ENCODE measurements around the gene DSTYK.

DNA sequence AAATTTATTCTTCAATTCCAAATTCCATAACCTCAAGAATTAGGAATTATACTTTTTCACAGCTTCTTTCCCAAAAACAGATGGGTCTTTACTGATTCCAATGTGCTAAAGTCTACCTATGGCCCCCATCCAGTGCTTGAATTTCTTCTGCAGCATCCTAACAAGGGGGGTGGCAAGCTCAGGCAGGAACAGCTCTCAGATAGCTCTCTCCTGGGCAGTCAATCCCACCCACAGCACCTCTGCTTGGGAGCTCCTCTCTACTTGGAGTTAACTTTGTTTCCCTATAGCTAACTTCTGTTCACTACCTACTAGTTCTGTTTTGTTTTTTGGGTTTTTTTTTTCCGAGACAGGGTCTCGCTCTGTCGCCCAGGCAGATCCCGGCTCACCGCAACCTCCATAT, 101.8 kb downstream of the DSTYK start:
- TF ChIP-seq, protein P1, sequence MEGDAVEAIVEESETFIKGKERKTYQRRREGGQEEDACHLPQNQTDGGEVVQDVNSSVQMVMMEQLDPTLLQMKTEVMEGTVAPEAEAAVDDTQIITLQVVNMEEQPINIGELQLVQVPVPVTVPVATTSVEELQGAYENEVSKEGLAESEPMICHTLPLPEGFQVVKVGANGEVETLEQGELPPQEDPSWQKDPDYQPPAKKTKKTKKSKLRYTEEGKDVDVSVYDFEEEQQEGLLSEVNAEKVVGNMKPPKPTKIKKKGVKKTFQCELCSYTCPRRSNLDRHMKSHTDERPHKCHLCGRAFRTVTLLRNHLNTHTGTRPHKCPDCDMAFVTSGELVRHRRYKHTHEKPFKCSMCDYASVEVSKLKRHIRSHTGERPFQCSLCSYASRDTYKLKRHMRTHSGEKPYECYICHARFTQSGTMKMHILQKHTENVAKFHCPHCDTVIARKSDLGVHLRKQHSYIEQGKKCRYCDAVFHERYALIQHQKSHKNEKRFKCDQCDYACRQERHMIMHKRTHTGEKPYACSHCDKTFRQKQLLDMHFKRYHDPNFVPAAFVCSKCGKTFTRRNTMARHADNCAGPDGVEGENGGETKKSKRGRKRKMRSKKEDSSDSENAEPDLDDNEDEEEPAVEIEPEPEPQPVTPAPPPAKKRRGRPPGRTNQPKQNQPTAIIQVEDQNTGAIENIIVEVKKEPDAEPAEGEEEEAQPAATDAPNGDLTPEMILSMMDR (IDR thresholded peaks at IDR 0.05; ENCODE audit: extremely low read depth in 1 of 2, insufficient read depth in 1 of 2, low read depth in 1 of 2, low read length in 2 of 2) = no peak
- TF ChIP-seq, protein P2, sequence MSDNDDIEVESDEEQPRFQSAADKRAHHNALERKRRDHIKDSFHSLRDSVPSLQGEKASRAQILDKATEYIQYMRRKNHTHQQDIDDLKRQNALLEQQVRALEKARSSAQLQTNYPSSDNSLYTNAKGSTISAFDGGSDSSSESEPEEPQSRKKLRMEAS (IDR thresholded peaks at IDR 0.05; ENCODE audit: insufficient read depth, insufficient read length) = no peak
- TF ChIP-seq POLR2A (IDR thresholded peaks at IDR 0.05; ENCODE audit: low read depth, low read length) = no peak
